ENCODE measurements around the gene VWA5B2. TPM values are rescaled to one million over a fixed set of nuclear protein-coding genes. Genes with fewer than 3 reads are reported as not detected.

Gene VWA5B2
- total RNA-seq, 1 donor from 2014 or later = 0.32 TPM

- peaks cover 10% of the 10 kb centered on the region in 2 donors for H3K4me1 ChIP-seq
- no peak overlapping the region for H3K27ac ChIP-seq
- no peak overlapping the region for H3K4me3 ChIP-seq
- intact Hi-C loops (cut with DNase I) = no loop called here
- TF ChIP-seq CTCF (IDR thresholded peaks at IDR 0.05) = no peak
- H3K9me3 ChIP-seq = no peaks in the 10 kb centered on the region
- no peak for DNase-seq (ENCODE audit: low spot score in 2 of 2)
- H3K36me3 ChIP-seq = no peaks in the 10 kb centered on the region
- H3K27me3 ChIP-seq = peaks cover 25% of the 10 kb centered on the region
These were observed 2.3 kb downstream of the VWA5B2 start for GRCh38 chr3:184231671-184232070.

- no peak overlapping the region for H3K27ac ChIP-seq
- intact Hi-C loops (cut with DNase I) = no loop called here
- no peak for DNase-seq (ENCODE audit: low spot score in 2 of 2)
- H3K9me3 ChIP-seq = no peaks in the 10 kb centered on the region
- H3K4me1 ChIP-seq = peaks cover 10% of the 10 kb centered on the region in 2 donors
- TF ChIP-seq CTCF (IDR thresholded peaks at IDR 0.05) = no peak
- H3K36me3 ChIP-seq = no peaks in the 10 kb centered on the region
- peaks cover 25% of the 10 kb centered on the region for H3K27me3 ChIP-seq
- H3K4me3 ChIP-seq = no peak overlapping the region
These were observed 3.9 kb downstream of the VWA5B2 start for GRCh38 chr3:184233127-184233843.

- Histone ChIP-seq H3K27ac (no peak overlapping the region), H3K4me3 (no peak overlapping the region), H3K27me3 (peaks cover 25% of the 10 kb centered on the region), H3K36me3 (no peaks in the 10 kb centered on the region), H3K9me3 (no peaks in the 10 kb centered on the region), H3K4me1 (peaks cover 10% of the 10 kb centered on the region in 2 donors)
- intact Hi-C loops (cut with DNase I) = no loop called here
- no peak for DNase-seq (ENCODE audit: low spot score in 2 of 2)
- no peak for TF ChIP-seq CTCF (IDR thresholded peaks at IDR 0.05)
These were observed 4.8 kb downstream of the VWA5B2 start for GRCh38 chr3:184234224-184234623.

- Histone ChIP-seq H3K27me3 (peaks cover 21% of the 10 kb centered on the region), H3K9me3 (no peaks in the 10 kb centered on the region), H3K36me3 (no peaks in the 10 kb centered on the region), H3K27ac (no peak overlapping the region), H3K4me3 (no peak overlapping the region), H3K4me1 (peaks cover 6 to 10% of the 10 kb centered on the region in 2 donors)
- no peak for TF ChIP-seq CTCF (IDR thresholded peaks at IDR 0.05)
- intact Hi-C loops (cut with DNase I) = no loop called here
- no peak for DNase-seq (ENCODE audit: low spot score in 2 of 2)
These were observed 5.4 kb downstream of the VWA5B2 start for GRCh38 chr3:184234671-184235380.

- TF ChIP-seq CTCF (IDR thresholded peaks at IDR 0.05) = no peak
These were observed 6.1 kb downstream of the VWA5B2 start for GRCh38 chr3:184235381-184236032.

More at GRCh38 chr3:184235381-184236032, 6.1 kb downstream of the VWA5B2 start:
- Histone ChIP-seq H3K4me1 (peaks cover 0 to 4% of the 10 kb centered on the region in 2 donors), H3K9me3 (no peaks in the 10 kb centered on the region), H3K27me3 (peaks cover 14% of the 10 kb centered on the region), H3K36me3 (no peaks in the 10 kb centered on the region), H3K27ac (no peak overlapping the region), H3K4me3 (no peak overlapping the region)
- intact Hi-C loops (cut with DNase I) = no loop called here
- DNase-seq (ENCODE audit: low spot score in 2 of 2) = no peak
